ENCODE measurements around the gene IBTK. TPM values are rescaled to one million over a fixed set of nuclear protein-coding genes. Genes with fewer than 3 reads are reported as not detected.

The IBTK gene
- total and polyA plus RNA-seq, 8 donors, result 12.9 to 22.7 (median 20.4) TPM

DNA sequence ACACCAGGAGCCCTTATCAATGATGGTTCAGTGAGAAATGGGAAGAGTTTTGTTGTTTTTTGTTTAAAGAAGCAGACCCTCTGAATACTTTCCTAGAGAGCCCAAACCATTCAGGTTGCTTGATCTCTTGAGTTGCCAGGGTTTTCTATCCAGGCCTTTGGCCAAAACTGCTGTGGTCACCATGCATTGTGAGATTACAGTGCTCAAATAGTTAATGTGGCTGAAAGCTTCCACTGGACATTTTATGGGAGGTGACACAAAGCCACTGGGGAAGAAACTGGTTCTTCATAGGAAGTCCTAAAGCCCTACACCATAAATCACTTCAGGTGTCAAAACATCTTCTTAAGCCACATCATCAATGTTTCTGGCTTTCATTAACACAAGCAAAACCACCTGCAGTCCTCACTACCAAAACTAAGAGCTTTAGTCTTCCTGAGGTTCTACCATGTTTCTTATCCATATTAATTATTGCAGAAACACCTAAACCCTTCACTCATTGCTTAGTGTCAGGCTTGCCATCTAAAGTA, 101.6 kb downstream of the IBTK start:
- DNase-seq (no peak), FAIRE-seq (no peak), ATAC-seq (no peak)
- intact Hi-C loops (cut with DNase I), result no loop called here
- Histone ChIP-seq H3K4me1 (peaks cover 11 to 13% (median 13%) of the 10 kb centered on the region in 3 donors), H3K27me3 (no peaks in the 10 kb centered on the region), H3K4me3 (no peak overlapping the region), H3K9me3 (no peaks in the 10 kb centered on the region), H3K27ac (no peak overlapping the region), H3K36me3 (no peaks in the 10 kb centered on the region)
- TF ChIP-seq, protein P1, sequence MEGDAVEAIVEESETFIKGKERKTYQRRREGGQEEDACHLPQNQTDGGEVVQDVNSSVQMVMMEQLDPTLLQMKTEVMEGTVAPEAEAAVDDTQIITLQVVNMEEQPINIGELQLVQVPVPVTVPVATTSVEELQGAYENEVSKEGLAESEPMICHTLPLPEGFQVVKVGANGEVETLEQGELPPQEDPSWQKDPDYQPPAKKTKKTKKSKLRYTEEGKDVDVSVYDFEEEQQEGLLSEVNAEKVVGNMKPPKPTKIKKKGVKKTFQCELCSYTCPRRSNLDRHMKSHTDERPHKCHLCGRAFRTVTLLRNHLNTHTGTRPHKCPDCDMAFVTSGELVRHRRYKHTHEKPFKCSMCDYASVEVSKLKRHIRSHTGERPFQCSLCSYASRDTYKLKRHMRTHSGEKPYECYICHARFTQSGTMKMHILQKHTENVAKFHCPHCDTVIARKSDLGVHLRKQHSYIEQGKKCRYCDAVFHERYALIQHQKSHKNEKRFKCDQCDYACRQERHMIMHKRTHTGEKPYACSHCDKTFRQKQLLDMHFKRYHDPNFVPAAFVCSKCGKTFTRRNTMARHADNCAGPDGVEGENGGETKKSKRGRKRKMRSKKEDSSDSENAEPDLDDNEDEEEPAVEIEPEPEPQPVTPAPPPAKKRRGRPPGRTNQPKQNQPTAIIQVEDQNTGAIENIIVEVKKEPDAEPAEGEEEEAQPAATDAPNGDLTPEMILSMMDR (IDR thresholded peaks at IDR 0.05), result no peak

DNA sequence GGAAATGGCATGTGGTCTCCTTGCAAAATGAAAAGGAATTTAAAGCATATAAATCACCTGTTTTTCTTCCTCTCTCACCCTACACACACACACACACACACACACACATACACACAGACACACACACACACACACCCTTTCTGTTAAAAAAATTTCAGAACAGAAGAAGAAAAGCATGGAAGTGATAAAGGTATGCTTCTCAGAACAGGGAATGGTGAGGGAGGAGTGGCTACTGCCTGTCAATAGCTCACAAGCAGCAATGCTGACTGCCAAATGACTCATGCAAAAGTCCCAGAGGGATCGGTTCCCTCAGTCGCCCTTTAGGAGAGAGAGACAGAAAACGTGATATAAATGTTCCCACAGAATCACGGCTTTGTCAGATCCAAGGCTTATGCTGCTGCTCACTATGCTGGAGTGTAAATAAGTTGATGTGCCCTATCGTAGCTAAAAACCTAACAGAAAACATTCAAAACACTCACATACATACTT, 102.6 kb downstream of the IBTK start:
- no peaks in the 10 kb centered on the region for H3K27me3 ChIP-seq
- DNase-seq, result peak in 4 of 6 donors; percentile 45 to 63 (median 63)
- no peak for FAIRE-seq
- TF ChIP-seq, protein P1 (IDR thresholded peaks at IDR 0.05), result no peak
- no peaks in the 10 kb centered on the region for H3K36me3 ChIP-seq
- H3K4me3 ChIP-seq, result no peak overlapping the region
- intact Hi-C loops (cut with DNase I), result no loop called here
- WGBS, 2 donors, result 5 to 13% methylated on average over 5 of the region's 5 CpGs
- H3K27ac ChIP-seq, result peak overlapping the region in 3 of 4 donors; percentile 48 to 65 (median 50)
- peak; percentile 95 to 96 (median 95) for ATAC-seq
- H3K9me3 ChIP-seq, result no peaks in the 10 kb centered on the region
- H3K4me1 ChIP-seq, result peaks cover 11 to 13% (median 13%) of the 10 kb centered on the region in 3 donors

DNA sequence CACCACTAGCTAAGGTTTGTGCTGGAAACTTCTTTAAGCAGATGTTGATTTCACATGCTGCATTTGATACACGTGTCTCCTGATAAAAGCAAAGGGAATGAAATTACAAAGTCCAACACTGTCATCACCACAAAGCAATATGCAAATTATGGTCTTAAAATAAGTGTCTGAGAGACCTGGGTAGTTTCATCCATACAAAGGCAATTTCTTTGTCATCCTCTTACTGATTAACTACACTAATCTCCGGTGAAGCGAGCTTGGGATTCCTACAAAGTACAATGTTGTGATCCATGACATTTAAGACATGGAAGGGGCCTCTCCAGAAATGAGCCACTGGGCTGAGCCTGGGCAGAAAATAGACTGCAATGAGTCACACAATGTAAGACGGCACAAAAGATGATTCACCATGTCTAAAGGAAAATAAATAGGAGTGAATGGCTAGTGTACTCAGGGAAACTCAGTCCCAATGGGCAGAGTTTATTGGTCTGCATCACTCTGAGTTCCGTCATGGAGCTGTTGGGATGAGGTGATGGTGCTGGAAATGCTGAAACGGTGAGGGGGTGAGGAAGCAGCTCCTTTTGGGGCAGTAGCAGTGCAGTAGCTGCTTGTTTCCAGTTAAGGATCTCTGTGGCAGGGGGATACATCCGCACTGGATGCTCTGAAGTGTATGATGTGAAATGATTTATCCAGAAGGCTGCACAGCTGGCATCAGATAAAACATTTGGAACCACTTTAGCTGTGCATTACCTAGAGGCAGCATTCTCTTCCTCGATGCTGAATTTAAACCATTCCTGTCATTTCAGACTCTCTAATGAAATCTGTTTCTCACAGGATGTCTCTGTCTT, 103.3 kb downstream of the IBTK start:
- Histone ChIP-seq H3K27ac (peak overlapping the region in 3 of 4 donors; percentile 10 to 65 (median 48)), H3K27me3 (peaks cover 0 to 3% (median 0%) of the 10 kb centered on the region in 4 donors), H3K4me1 (peaks cover 11 to 13% (median 13%) of the 10 kb centered on the region in 3 donors), H3K9me3 (no peaks in the 10 kb centered on the region), H3K36me3 (no peaks in the 10 kb centered on the region), H3K4me3 (no peak overlapping the region)
- TF ChIP-seq, protein P1 (IDR thresholded peaks at IDR 0.05), result no peak
- FAIRE-seq, result no peak
- peak in 2 of 6 donors; percentile 17 to 20 for DNase-seq
- peak; percentile 71 to 89 (median 74) for ATAC-seq
- intact Hi-C loops (cut with DNase I), result no loop called here
- 39 to 45% methylated on average over 8 of the region's 8 CpGs for WGBS, 2 donors

DNA sequence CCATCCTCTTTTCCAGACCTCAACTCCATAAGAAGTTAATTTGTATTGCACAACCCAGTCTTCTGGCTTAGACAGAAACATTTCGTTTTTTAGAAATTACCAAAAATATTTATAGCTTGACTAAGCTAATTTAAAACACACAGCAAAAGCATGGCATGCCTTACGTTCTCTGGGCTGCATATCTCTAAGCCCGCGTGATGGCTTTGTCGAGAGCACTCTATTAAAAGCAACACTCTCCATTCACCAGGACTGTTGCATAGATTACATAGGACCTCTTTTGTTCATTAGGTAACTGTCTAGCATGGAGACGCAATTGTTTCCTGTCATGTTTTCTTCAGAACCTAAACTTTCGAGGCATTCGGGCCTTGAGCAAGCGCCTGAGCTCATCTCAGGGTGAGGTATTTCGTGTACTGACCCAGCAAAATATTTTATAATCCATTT, 104.5 kb downstream of the IBTK start:
- DNase-seq (no peak), ATAC-seq (no peak), FAIRE-seq (no peak)
- intact Hi-C loops (cut with DNase I), result no loop called here
- Histone ChIP-seq H3K9me3 (no peaks in the 10 kb centered on the region), H3K4me3 (no peak overlapping the region), H3K4me1 (peaks cover 11 to 13% (median 13%) of the 10 kb centered on the region in 3 donors), H3K36me3 (no peaks in the 10 kb centered on the region), H3K27ac (no peak overlapping the region), H3K27me3 (peaks cover 0 to 3% (median 0%) of the 10 kb centered on the region in 4 donors)
- WGBS, 2 donors, result 94 to 96% methylated on average over 10 of the region's 10 CpGs
- TF ChIP-seq, protein P1 (IDR thresholded peaks at IDR 0.05), result no peak
